ENCODE data around the gene RNF207.

GRCh38 chr1:6251233-6251632 is 45.3 kb downstream of the RNF207 start:
- no peak for TF ChIP-seq CTCF (conservative IDR thresholded peaks at IDR 0.05; ENCODE audit: low read depth, low read length)
- no peak for TF ChIP-seq EZH2 (IDR thresholded peaks at IDR 0.05; ENCODE audit: borderline replicate concordance, low read depth, low read length, poor library complexity, severe bottlenecking)
